Left cardiac atrium (tissue), 4 donors: Measurements from ENCODE around the gene SLC30A2. TPM values are rescaled to one million over a fixed set of nuclear protein-coding genes. Genes with fewer than 3 reads are reported as not detected.
"Not testable (repeated sequence)": the region's sequence is repeated elsewhere in the genome, so short reads cannot be mapped to it uniquely, and the experiment has no call there.

Source experiments
- ATAC-seq, 2 donors: fragments of 200-7000 bp; cut with Tn5 transposase; one replicate each; pipeline ENCODE4 v1.9.1; 2020; ENCODE audit warnings: mild to moderate bottlenecking in 2 of 2, moderate library complexity in 2 of 2
- DNase-seq: peaks from one replicate; pipeline ENCODE4 v3.0.0-alpha.2; 2020
- intact Hi-C, 2 donors: fragments of 100-400 bp; cut with DNase I; formaldehyde crosslinking; loops; one replicate each; pipeline versions ENCODE4 v1.14.1 to v1.15.1; 2022 to 2023
- long read RNA-seq: library from polyadenylated mRNA; unstranded; transcript quantifications from one replicate; pipeline ENCODE4 v2.0.0, GENCODE V29; 2021
- total RNA-seq, 2 donors: library from RNA; stranded (reverse); fragmentation: NEBNext Ultra II Directional; extraction: Animal tissue kit (Norgen Biotek cat#: 25700); gene quantifications; one replicate each; pipeline ENCODE4 v1.2.1, GENCODE V29; 2021
- donor health status: DM: no; HTN: yes; CAD: no.
- donor health status: DM: no; HTN: yes; CAD: no; lungs with severe emphysema.
- donor health status: DM: yes; HTN: yes; CAD: no.
- donor health status: Dilated cardiomyopathy.

SLC30A2 gene
- total RNA-seq = 1 to 10 TPM in 1 of 2 donors, under 1 TPM in 1; 0.32 to 1.0 TPM
- long read RNA-seq = 0 reads

DNA sequence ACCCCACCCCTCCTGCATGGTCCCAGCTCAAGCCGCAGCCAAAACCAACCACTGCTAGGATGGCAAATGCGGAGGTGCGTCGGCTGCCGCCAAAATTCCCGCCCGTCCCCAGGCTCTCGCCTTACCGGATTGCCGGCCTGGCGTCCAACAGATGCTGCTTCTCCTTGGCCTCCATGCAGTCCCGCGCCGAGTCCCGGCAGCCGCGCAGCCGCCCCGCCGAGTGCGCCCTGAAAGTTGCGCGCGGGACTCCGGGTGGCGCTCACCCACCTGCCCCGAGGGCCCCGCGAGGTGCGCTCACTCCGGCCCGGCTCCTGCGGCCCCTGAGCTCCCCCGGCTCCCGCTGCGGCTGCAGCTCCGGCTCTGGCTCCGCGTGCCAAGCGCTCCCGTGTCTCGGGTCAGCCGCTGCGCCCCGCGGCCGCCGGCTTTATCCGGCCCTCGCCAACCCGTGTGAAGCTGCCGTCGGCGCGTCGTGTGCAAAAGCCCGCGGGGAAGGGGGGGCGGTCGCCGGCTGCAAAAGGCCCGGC is at the start of gene SLC30A2:
SLC30A2 (minus strand) TSS at position 397 of the 524 bp plus-strand sequence; CDS start at position 175, 222 bp downstream.
- DNase-seq (no peak), ATAC-seq (peak; percentile 13 to 31)
- intact Hi-C loops = no loop called here

DNA sequence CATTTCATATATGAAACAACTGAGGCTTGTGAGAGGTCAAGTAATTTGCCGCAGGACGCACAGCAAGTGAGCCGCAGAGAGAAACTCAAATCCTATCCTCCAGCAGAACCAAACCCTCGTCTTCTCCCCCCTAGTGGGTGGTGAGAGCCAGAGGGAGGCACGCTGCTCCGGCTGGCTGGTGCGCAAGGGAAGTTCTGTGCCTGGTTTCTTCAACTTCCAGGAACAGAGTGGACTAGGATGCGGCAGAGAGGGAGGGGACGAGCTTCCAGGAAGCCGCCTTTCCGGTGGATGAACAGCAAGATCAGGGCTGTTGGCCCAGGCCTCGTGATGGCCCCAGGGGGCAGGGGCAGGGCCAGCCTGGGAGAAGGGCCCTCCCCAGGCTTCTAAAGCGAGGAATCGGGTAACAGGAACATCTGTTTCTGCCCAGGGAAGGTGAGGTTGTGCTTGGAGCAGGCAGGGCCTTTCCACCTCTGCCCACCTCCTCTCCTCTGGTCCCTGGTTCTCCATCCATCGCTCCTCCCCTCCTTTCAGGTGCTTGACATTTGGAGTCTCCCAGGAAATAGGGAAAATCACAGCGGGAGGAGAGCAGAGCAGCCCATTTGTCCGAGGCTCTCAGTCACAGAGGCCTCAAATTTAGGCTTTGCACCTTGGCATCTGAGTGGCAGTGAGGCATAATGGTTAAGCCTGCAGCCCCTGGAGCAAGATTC is 48.9 kb upstream of the SLC30A2 start:
- DNase-seq (peak; percentile 79), ATAC-seq (peak; percentile 81)
- intact Hi-C loops = loop anchor here in 1 of 2 donors (2.0 kb wide), 1 partner anchor 28 kb away; the partner anchor contains the start of gene TRIM63

GRCh38 chr1:26094076-26094669 is 48.3 kb upstream of the SLC30A2 start:
- DNase-seq (peak; percentile 64), ATAC-seq (peak; percentile 87 to 95)
- intact Hi-C loops = loop anchor here in 1 of 2 donors (2.0 kb wide), 1 partner anchor 27 kb away; the partner anchor contains the start of gene TRIM63

- DNase-seq, ATAC-seq, intact Hi-C loops: not testable (repeated sequence)
These were observed 47.7 kb upstream of the SLC30A2 start for GRCh38 chr1:26093569-26093968.

GRCh38 chr1:26092422-26092821 is 46.5 kb upstream of the SLC30A2 start:
- no peak for DNase-seq
- ATAC-seq = no peak
- intact Hi-C loops = no loop called here

DNA sequence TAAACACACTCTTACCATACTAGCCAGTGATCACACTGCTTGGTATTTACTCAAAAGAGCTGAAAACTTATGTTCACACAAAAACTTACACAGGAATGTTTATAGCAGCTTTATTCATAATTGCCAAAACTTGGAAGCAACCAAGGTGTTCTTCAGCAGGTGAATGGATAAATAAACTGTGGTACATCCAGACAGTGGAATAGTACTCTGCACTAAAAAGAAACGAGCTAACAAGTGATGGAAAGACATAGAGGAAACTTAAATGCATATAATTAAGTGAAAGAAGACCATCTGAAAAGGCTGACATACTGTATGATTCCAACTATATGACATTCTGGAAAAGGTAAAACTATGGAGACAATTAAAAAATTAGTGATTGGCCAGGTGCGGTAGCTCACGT is 45.0 kb upstream of the SLC30A2 start:
- no peak for DNase-seq
- ATAC-seq = no peak
- intact Hi-C loops = no loop called here

GRCh38 chr1:26089125-26089524 is 43.2 kb upstream of the SLC30A2 start:
- DNase-seq (no peak), ATAC-seq (no peak)
- intact Hi-C loops = no loop called here

DNA sequence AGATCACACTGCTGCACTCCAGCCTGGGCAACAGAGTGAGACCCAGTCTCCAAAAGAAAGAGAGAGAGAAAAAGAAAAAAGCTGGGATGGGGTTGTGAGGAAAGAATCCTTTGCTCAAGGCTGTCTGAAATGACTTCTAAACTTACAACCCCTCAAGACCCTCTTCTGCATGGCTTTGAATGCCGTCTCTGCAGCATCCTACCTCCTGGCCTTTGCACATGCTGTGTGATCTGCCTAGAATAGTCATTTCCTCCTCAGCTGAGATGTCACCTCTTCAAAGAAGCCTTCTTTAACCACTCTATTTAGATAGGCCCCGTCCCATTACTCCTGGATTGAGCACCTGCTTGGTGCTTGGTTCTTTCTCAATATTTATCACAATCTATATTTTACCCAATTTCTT is 38.9 kb upstream of the SLC30A2 start:
- intact Hi-C loops = no loop called here
- no peak for DNase-seq

DNA sequence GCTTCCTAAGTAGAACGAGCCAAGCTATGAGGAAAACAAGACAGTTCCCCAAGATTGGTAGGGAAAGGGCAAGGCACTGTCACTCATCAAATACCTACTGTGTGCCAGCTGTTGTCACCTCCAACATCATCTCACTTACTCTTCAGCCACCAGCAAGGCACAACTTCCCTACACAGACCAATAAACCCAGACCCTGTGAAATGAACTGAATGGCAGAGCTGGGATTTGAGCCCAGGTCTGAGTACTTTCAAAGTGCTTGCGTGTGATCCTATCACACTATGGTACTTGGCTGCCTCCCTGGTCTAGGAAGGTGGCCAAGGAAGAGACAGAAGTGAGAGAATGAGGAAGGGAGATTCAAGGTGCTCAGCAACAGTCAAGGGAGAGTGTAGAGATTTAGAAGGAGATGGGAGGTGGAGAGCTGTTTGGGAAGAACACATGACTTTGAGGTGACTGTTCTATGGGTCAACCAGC is 38.2 kb upstream of the SLC30A2 start:
- DNase-seq (peak; percentile 56), ATAC-seq (peak; percentile 79 to 90)
- intact Hi-C loops = no loop called here

More for the DNA sequence above, 38.9 kb upstream of the SLC30A2 start:
- ATAC-seq = no peak

- intact Hi-C loops = no loop called here
- DNase-seq (peak; percentile 36), ATAC-seq (peak; percentile 61 to 83)
These were observed 37.3 kb upstream of the SLC30A2 start for GRCh38 chr1:26083208-26083607.

DNA sequence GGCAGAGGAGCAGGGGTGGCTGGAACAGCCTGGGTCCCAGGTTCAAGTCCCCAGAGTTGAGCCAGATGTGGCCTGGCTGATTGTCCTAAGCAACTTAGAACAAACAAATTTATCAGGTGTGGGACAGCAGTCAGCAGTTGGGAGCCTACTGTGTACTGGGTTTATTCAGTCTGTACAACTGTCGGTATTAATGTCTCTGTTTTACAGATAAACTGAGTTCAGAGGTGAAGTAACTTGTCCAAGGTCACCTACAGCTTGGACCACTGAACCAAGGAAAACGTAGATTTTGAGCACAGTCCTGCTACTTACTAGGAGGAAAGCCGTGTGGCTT is 36.1 kb upstream of the SLC30A2 start:
- intact Hi-C loops = no loop called here
- no peak for ATAC-seq
- DNase-seq = no peak

DNA sequence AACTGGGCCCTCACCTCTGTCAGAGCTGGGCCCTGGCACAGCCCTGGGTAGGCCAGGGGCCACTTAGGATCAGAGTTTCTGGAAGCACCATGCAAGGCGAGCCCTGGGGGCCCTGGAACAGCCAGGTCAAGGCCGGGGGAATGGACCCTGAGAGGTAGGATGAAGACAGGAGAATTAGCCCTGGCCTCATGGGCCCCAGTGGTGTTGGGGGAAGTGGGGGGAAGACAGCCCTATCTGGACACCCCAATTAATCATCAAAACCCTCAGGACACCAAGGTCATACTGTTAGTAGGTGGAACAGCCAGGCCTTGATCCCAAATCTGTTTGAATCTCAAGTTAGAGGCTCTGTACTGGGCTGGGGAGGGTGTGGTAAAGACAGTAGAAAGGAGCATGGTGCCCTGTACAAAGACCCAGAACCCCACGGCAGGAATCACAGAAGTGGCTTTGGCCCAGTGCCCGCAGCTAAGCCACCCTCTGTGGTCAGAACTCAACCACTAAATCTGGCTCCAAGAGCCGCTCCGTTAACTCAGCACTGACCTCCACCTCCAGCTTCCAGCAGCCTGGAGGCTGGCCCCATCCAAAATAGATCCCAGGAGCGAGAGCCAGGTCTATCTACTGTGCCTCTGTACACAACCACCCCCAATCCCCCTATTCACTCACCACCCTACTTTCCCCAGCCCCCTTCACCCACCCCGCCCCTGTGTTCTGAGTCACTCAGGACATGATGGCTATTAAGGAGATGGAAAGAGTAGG is 35.5 kb upstream of the SLC30A2 start:
- intact Hi-C loops = no loop called here
- peak; percentile 53 to 68 for ATAC-seq
- peak; percentile 60 for DNase-seq

DNA sequence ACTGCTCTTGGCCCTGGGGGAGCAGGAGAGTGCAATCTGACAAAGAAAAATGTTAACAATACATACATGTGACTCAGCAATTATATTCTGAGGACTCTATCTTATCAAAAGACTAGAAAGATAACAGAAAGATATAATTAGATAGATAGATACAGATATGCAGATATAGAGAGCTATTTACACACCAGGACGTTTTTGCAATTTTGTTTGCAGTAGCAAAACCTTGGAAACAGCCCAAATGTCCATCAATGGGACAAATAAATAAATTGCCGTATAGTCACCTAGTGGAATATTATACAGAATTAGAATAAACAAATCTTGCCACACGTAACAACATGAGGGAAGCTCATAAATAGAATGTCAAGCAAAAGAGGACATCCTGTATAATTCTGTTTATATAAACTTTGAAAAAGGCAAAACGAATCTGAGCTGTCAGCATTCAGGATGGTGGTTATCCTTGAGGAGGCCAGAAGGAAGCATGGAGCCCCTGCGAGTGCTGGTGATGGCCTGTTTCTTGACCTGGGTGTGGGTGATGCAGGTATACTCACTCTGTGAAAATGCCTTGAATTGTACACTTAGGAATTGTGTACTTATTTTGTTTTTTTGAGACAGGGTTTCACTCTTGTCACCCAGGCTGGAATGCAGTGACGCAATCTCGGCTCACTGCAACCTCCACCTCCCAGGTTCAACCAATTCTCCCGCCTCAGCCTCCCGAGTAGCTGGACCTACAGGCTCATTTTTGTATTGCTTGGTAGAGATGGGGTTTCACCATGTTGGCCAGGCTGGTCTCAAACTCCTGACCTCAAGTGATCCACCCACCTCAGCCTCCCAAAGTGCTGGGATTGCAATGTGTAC is 34.3 kb upstream of the SLC30A2 start:
- ATAC-seq (no peak), DNase-seq (no peak)
- intact Hi-C loops = no loop called here

DNA sequence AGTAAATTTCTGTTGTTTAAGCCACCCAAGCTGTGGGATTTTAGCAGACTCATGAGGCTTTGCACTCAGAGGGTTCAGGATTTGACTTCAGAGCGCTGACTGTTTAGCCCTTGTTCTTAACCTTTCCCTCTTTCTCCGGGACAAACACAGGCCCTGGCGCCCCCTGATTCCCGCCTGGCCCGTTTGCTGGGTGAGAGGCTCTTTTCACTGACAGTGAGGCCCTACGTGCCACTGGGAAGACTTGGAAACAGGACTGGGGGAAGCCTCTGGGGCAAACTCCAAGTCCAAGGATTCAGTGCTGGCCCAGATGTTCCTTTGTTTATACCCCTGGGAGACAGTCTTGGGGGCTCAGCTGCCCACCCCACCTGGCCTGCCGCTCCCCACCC is 33.3 kb upstream of the SLC30A2 start:
- intact Hi-C loops = no loop called here
- DNase-seq = no peak
- ATAC-seq = no peak

- ATAC-seq (no peak), DNase-seq (no peak)
- intact Hi-C loops = no loop called here
These were observed 32.6 kb upstream of the SLC30A2 start for GRCh38 chr1:26078286-26079177.

DNA sequence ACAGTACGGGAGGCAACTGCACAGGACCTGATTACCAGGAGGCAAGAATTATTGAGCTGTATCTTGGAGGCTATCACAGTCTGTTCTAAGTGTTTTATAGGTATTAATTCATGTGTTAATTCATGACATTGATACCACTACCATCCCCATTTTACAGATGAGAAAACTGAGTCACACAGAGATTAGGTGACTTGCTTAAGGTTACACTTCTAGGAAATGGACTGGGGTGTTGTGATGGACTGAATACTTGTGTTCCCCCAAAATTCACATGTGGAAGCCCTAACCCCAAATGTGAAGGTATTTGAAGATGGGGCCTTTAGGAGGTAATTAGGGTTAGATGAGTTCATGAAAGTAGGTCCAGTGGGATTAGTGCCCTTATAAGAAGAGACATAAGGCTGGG is 31.6 kb upstream of the SLC30A2 start:
- no peak for ATAC-seq
- intact Hi-C loops = no loop called here
- DNase-seq = no peak

DNA sequence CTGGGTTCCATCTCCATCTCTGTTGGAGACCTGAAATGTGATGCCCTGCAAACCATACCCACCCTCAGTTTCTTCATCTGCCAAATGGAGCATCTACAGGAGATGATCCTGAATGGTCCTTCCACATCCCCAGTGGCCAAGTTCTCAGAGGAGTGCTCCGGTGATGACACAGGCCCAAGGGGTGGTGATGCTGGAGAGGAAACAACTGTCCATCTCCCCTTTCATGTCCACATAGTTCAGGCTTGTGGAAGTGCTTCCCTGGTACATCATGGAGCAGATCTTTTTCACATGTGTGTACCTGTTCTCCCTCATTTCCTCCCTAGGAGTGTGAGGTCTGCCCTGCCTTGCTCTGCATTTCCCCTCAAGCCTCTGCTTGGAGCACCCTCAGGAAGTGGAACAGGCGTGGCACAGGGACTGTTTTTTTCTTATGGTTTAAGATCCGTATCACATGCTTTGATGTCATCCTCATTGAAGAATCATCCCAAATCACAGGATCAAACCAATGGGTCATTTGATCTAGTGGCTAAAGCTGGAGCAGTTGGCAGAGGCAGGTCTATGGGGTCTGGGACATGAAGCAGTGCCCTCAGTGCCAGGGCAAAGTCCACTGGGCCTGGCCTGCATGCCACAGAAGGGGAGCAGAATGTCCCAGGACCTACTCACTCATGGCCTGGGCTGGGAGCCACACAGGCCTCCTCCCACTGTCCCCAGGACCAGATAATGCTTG is 29.7 kb upstream of the SLC30A2 start:
- intact Hi-C loops = no loop called here
- DNase-seq (no peak), ATAC-seq (peak in 1 of 2 donors; percentile 70)
